Ascending aorta (tissue), 2 donors: ENCODE data around the gene ARHGEF5. TPM values are rescaled to one million over a fixed set of nuclear protein-coding genes. Genes with fewer than 3 reads are reported as not detected.
"Not testable (repeated sequence)": the region's sequence is repeated elsewhere in the genome, so short reads cannot be mapped to it uniquely, and the experiment has no call there.

Source experiments
- DNase-seq, 2 donors: peaks; one replicate each; pipeline ENCODE4 v3.0.0-alpha.2; 2019; ENCODE audit warnings: low spot score in 2 of 2
- H3K27ac ChIP-seq, 2 donors: fragments of 200-600 bp; sonication (generic); one replicate each; pipeline ENCODE4 v1.5.1; 2016 to 2017; ENCODE audit warnings: mild to moderate bottlenecking in 1 of 2
- H3K27me3 ChIP-seq: fragments of 200-600 bp; sonication (generic); one replicate; pipeline ENCODE4 v1.5.1; 2017
- H3K36me3 ChIP-seq, 2 donors: fragments of 200-600 bp; sonication (generic); one replicate each; pipeline ENCODE4 v1.5.1; 2016
- H3K4me1 ChIP-seq, 2 donors: fragments of 200-600 bp; sonication (generic); one replicate each; pipeline ENCODE4 v1.5.1; 2016 to 2017; ENCODE audit warnings: mild to moderate bottlenecking in 1 of 2
- H3K4me3 ChIP-seq, 2 donors: fragments of 200-600 bp; sonication (generic); one replicate each; pipeline ENCODE4 v1.5.1; 2016 to 2017; ENCODE audit warnings: mild to moderate bottlenecking in 1 of 2
- H3K9me3 ChIP-seq, 2 donors: fragments of 200-600 bp; sonication (generic); one replicate each; pipeline ENCODE4 v1.5.1; 2016
- intact Hi-C: fragments of 100-400 bp; cut with DNase I; formaldehyde crosslinking; loops from one replicate; pipeline ENCODE4 v1.15.1; 2023
- total RNA-seq: library from RNA; depleted of rRNA; stranded (reverse); fragments of >200 nt; gene quantifications from one replicate; pipeline ENCODE4 v1.1.0, GENCODE V29; 2016

Gene ARHGEF5
- 3.5 TPM for total RNA-seq

- DNase-seq, H3K4me3 ChIP-seq, H3K4me1 ChIP-seq, H3K9me3 ChIP-seq, H3K27ac ChIP-seq, intact Hi-C loops, H3K27me3 ChIP-seq, H3K36me3 ChIP-seq: not testable (repeated sequence)
These were observed at the start of gene ARHGEF5 for GRCh38 chr7:144355176-144355822. Gene ARHGEF5 (plus strand): TSS chr7:144355402. CDS start chr7:144362670, 7,268 bp downstream.

DNA sequence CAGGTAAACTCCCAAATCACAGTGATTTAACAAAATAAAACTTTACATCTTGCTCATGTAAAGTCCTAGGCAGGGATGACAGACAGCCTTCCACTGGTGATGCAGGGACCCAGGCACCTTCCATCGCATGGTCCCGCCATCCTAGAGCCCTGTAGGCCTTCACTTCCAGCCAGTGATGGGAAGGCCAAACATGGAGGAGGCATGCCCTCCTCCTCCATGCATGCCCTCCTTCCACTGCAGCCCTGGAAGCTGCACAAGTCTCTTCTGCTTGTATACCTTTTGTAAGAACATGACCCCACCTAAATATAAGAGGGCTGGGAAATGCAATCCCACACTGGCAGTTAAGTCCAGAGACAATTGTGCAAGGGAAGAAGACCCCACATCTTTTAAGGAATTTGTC lies 45.5 kb upstream of the ARHGEF5 start:
- H3K36me3 ChIP-seq, H3K4me1 ChIP-seq, H3K4me3 ChIP-seq, H3K9me3 ChIP-seq, H3K27me3 ChIP-seq, intact Hi-C loops, H3K27ac ChIP-seq, DNase-seq: not testable (repeated sequence)

GRCh38 chr7:144311218-144311617 lies 44.0 kb upstream of the ARHGEF5 start:
- H3K9me3 ChIP-seq, H3K27me3 ChIP-seq, intact Hi-C loops, H3K36me3 ChIP-seq, H3K27ac ChIP-seq, H3K4me3 ChIP-seq, H3K4me1 ChIP-seq, DNase-seq: not testable (repeated sequence)

DNA sequence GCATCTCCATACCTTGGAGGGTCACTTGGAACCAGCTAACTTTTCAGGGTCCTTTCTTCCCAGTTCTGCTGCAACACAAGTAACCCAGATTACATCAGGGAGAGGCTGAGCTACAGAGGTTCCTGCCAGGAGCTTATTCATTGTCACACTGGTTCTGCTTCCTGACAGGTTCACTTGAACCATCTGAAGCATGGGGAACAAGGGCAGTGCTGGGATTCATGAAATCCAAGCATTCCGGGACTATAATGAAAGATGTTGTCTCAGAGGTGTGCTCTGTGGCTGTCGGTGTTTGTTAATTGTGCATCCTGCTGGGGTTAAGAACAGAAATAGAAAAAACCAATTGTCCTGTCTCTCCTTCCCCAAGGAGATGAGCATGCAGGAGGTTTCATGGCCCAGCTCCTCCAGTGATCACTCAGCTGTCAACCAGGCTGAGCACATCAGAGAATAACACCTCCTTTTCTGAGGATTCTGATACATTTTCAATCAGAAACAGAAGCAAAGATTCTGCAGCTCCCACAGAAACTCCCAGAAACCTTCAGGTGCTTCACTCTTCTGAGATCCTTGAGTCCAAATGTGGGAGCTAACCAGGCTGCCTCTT lies 43.2 kb upstream of the ARHGEF5 start, which contains the start of gene OR2A1:
Gene OR2A1 (plus strand): TSS at position 548 of the 598 bp plus-strand sequence. CDS start 5,706 bp downstream, outside the sequence.
- DNase-seq, H3K27ac ChIP-seq, H3K4me1 ChIP-seq, H3K36me3 ChIP-seq, H3K27me3 ChIP-seq, H3K9me3 ChIP-seq, intact Hi-C loops, H3K4me3 ChIP-seq: not testable (repeated sequence)

DNA sequence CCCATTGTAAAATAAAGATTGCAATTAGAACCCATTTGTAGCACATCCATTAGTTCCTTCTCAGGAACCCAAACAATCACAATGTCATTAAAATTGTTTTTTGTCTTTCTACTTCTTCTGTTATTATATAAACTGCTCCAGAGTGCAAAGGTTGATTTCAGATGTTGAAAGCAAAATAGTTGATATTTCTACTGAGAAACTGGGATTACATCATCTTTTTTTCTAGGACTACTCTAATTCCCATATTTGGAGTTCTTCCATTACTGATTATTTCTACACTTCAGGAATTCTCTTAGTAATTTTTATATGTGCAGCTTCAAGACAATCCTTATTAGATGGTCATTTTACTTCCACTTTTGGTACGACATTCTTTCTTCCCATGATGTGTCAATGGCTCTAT lies 37.7 kb upstream of the ARHGEF5 start:
- H3K36me3 ChIP-seq, intact Hi-C loops, H3K4me1 ChIP-seq, DNase-seq, H3K27ac ChIP-seq, H3K9me3 ChIP-seq, H3K27me3 ChIP-seq, H3K4me3 ChIP-seq: not testable (repeated sequence)

GRCh38 chr7:144319547-144319946 lies 35.7 kb upstream of the ARHGEF5 start:
- H3K27me3 ChIP-seq, H3K4me1 ChIP-seq, H3K4me3 ChIP-seq, H3K9me3 ChIP-seq, H3K36me3 ChIP-seq, intact Hi-C loops, DNase-seq, H3K27ac ChIP-seq: not testable (repeated sequence)

DNA sequence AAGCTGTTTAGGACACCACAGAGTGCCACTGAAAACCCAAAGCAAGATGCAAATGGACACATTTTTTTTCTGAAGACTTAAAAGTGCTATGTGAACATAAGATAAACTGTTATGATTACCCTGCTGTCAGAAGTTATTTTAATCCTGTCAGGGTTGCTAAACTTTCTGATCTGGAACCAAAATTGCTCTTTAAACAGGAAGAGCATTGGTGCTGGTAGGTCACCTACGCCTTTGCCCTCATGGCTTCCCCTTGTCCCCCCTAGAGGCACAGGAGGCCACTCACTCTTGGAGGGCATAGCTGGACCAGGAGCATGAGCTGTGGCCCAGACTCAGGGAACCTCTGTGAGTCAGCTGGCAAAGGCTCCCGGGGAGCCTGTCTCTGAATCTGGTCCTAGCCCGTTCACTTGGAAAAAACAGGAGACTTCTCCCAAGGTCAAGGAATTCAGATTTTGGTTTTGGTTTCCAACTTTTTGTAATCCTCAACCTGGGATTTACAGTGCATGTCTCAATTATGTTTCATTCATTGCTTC lies 33.5 kb upstream of the ARHGEF5 start:
- H3K4me3 ChIP-seq, H3K4me1 ChIP-seq, H3K27me3 ChIP-seq, H3K9me3 ChIP-seq, DNase-seq, H3K27ac ChIP-seq, H3K36me3 ChIP-seq, intact Hi-C loops: not testable (repeated sequence)

GRCh38 chr7:144323359-144323758 lies 31.8 kb upstream of the ARHGEF5 start:
- H3K27me3 ChIP-seq, H3K4me1 ChIP-seq, intact Hi-C loops, H3K9me3 ChIP-seq, H3K4me3 ChIP-seq, H3K27ac ChIP-seq, DNase-seq, H3K36me3 ChIP-seq: not testable (repeated sequence)

GRCh38 chr7:144325868-144326267 lies 29.3 kb upstream of the ARHGEF5 start:
- H3K27me3 ChIP-seq, H3K27ac ChIP-seq, H3K4me3 ChIP-seq, H3K36me3 ChIP-seq, intact Hi-C loops, H3K4me1 ChIP-seq, DNase-seq, H3K9me3 ChIP-seq: not testable (repeated sequence)

DNA sequence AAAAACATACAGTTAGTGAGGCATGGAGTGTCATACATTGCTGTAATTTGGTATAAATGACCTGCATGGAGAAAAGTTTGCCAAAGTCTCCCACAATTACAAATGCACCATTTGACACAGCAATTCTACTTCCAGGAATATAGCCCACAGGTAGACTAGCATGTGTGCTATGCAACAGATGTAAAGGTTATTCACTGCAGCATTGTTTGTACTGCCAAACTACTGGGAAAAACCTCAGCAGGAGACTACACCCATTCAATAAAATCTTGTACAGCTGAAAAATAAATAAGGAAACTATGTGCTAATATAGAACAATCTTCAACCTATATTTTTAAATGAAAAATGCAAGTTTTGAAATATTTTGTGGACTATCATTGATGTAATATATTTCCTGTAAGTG lies 25.2 kb upstream of the ARHGEF5 start:
- H3K4me1 ChIP-seq, DNase-seq, H3K9me3 ChIP-seq, H3K36me3 ChIP-seq, H3K4me3 ChIP-seq, H3K27me3 ChIP-seq, intact Hi-C loops, H3K27ac ChIP-seq: not testable (repeated sequence)
